ENCODE results near the gene TAF1D.

TAF1D gene

DNA sequence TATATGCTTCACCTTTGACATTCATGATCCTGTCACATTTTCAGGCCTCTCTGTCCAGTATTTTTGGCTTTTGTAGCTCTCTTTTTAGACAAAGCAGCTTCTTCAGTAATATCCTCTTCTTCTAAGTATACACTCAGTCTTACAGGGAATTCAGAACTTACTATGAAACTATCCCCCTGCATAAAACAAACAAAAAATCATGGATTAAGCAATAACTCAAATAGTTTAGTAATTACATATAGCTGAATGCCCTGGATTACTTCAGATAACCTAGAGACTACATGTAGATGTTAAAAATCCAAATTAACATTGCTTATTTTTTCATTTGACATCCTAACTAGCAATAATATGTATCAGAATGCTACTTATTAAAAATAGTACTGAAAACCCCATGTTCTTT is 5.2 kb downstream of the TAF1D start:
- H3K27ac ChIP-seq (replicated peaks; ENCODE audit: low read length): no peak overlapping the region

DNA sequence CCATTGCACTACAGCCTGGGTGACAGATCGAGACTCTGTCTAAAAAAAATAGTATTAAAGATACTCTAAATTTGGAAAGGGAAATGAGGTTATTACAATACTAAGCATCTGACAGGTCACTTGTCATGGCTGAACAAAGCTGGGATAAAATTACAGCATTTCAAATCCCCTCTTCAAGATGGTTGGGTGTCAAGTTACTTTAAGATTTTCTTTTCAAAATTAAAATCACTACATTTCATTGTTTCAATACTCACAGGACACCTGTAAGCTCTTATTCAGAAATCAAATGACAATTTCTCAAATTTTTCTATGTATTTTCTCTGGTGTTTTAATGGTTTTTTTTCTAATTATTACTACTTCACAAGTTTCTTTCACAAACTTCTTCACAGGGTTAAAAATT is 5.7 kb downstream of the TAF1D start:
- H2BK120ac ChIP-seq (ENCODE audit: low read depth, low read length): no peak overlapping the region
- no peak overlapping the region for H2AK5ac ChIP-seq (ENCODE audit: low read depth, low read length)
- H3K79me1 ChIP-seq (ENCODE audit: low read depth, low read length): no peaks in the 10 kb centered on the region
- no peaks in the 10 kb centered on the region for H3K9me3 ChIP-seq (replicated peaks in 1 of 2; ENCODE audit: control insufficient read depth in 2 of 2, insufficient read depth in 1 of 2, low read depth in 1 of 2, low read length in 2 of 2)
- no peak overlapping the region for H3K4me2 ChIP-seq (ENCODE audit: insufficient read depth, low read length, poor library complexity, severe bottlenecking)
- H3K14ac ChIP-seq (ENCODE audit: low read length): no peak overlapping the region
- H3K27ac ChIP-seq (replicated peaks; ENCODE audit: low read length): no peak overlapping the region
- no peak overlapping the region for H3K18ac ChIP-seq (ENCODE audit: low read length)
- no CpG with 5 or more reads among the region's 1 CpG for WGBS, 2 donors (ENCODE audit: extremely low coverage in 2 of 2, insufficient read length in 2 of 2, insufficient replicate concordance in 1 of 2)
- no peak overlapping the region for H2BK15ac ChIP-seq (ENCODE audit: low read length)
- no peak overlapping the region for H2BK5ac ChIP-seq (ENCODE audit: low read length)
- H2BK12ac ChIP-seq (ENCODE audit: low read length): no peak overlapping the region
- no peak overlapping the region for H4K91ac ChIP-seq (ENCODE audit: low read depth, low read length, poor library complexity)
- H3K27me3 ChIP-seq (ENCODE audit: control insufficient read depth in 3 of 3, insufficient read depth in 3 of 3, low read depth in 1 of 3, low read length in 3 of 3): no peaks in the 10 kb centered on the region
- H3K4ac ChIP-seq (ENCODE audit: low read length): no peak overlapping the region
- H3K4me1 ChIP-seq (ENCODE audit: control insufficient read depth in 2 of 2, insufficient read depth in 1 of 2, low read depth in 1 of 2, low read length in 2 of 2): peaks cover 3 to 18% of the 10 kb centered on the region in 2 donors
- H3K9ac ChIP-seq (ENCODE audit: low read depth, low read length, poor library complexity): no peak overlapping the region
- H2AFZ ChIP-seq (ENCODE audit: low read length): no peak overlapping the region
- H3K4me3 ChIP-seq (ENCODE audit: low read length in 2 of 2): no peak overlapping the region
- peaks cover 19 to 96% of the 10 kb centered on the region in 2 donors for H3K36me3 ChIP-seq (replicated peaks in 1 of 2; ENCODE audit: control insufficient read depth in 2 of 2, insufficient read depth in 2 of 2, low read length in 2 of 2)
- H3K23ac ChIP-seq (ENCODE audit: low read depth, low read length, poor library complexity): no peak overlapping the region
- no peak for DNase-seq (ENCODE audit: low spot score)
- no peak overlapping the region for H4K8ac ChIP-seq (ENCODE audit: low read depth, low read length)

More for the DNA sequence above, 5.2 kb downstream of the TAF1D start:
- Histone ChIP-seq H3K4ac (ENCODE audit: low read length) (no peak overlapping the region), H2AFZ (ENCODE audit: low read length) (no peak overlapping the region), H3K79me1 (ENCODE audit: low read depth, low read length) (no peaks in the 10 kb centered on the region), H3K18ac (ENCODE audit: low read length) (no peak overlapping the region), H2BK12ac (ENCODE audit: low read length) (no peak overlapping the region), H2BK5ac (ENCODE audit: low read length) (no peak overlapping the region), H2AK5ac (ENCODE audit: low read depth, low read length) (no peak overlapping the region), H2BK120ac (ENCODE audit: low read depth, low read length) (no peak overlapping the region), H3K27me3 (ENCODE audit: control insufficient read depth in 3 of 3, insufficient read depth in 3 of 3, low read depth in 1 of 3, low read length in 3 of 3) (no peaks in the 10 kb centered on the region), H4K8ac (ENCODE audit: low read depth, low read length) (no peak overlapping the region), H2BK15ac (ENCODE audit: low read length) (no peak overlapping the region), H3K4me2 (ENCODE audit: insufficient read depth, low read length, poor library complexity, severe bottlenecking) (no peak overlapping the region), H3K9ac (ENCODE audit: low read depth, low read length, poor library complexity) (no peak overlapping the region), H4K91ac (ENCODE audit: low read depth, low read length, poor library complexity) (no peak overlapping the region), H3K36me3 (replicated peaks in 1 of 2; ENCODE audit: control insufficient read depth in 2 of 2, insufficient read depth in 2 of 2, low read length in 2 of 2) (peaks cover 18 to 91% of the 10 kb centered on the region in 2 donors), H3K4me3 (ENCODE audit: low read length in 2 of 2) (no peak overlapping the region), H3K23ac (ENCODE audit: low read depth, low read length, poor library complexity) (no peak overlapping the region), H3K9me3 (replicated peaks in 1 of 2; ENCODE audit: control insufficient read depth in 2 of 2, insufficient read depth in 1 of 2, low read depth in 1 of 2, low read length in 2 of 2) (no peaks in the 10 kb centered on the region), H3K14ac (ENCODE audit: low read length) (no peak overlapping the region), H3K4me1 (ENCODE audit: control insufficient read depth in 2 of 2, insufficient read depth in 1 of 2, low read depth in 1 of 2, low read length in 2 of 2) (peaks cover 3 to 18% of the 10 kb centered on the region in 2 donors)
- DNase-seq (ENCODE audit: low spot score): no peak

DNA sequence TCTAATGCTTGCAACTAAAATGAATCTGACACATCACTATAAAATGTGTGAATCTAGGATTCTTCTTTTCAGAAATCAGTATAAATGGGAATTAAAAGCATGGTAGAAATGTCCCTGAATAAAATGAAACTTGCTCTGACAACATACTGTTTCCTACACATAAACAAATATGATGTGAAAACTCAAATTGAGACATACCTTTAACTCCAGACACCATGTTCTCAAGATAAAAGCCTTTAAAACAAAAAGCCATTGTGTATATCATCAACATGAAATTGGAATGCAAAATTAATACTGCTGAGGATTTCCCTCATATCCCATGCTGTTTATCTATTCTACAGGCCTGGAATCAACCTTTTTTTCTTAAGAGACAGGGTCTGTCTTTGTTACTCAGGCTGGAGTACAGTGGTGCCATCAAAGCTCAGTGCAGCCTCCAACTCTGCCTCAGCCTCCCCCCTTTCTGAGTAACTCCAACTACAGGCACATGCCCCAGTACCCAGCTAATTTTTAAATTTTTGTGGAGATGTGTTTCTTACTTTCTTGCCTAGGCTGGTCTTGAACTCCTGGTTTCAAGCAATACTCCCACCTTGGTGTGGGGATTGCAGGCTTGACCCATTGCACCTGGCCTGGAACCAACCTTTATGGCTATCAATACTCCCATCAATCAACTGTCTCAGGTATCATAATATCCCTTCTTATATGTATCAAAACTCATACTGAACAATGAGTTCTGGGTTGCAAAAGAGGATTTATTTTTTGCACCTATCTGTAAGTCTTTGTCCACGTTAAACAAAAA is 6.7 kb downstream of the TAF1D start:
- Histone ChIP-seq H3K27ac (replicated peaks; ENCODE audit: low read length) (no peak overlapping the region), H2AFZ (ENCODE audit: low read length) (no peak overlapping the region), H3K4ac (ENCODE audit: low read length) (no peak overlapping the region), H3K27me3 (ENCODE audit: control insufficient read depth in 3 of 3, insufficient read depth in 3 of 3, low read depth in 1 of 3, low read length in 3 of 3) (no peaks in the 10 kb centered on the region), H2BK12ac (ENCODE audit: low read length) (no peak overlapping the region), H3K9me3 (replicated peaks in 1 of 2; ENCODE audit: control insufficient read depth in 2 of 2, insufficient read depth in 1 of 2, low read depth in 1 of 2, low read length in 2 of 2) (no peaks in the 10 kb centered on the region), H3K14ac (ENCODE audit: low read length) (no peak overlapping the region), H3K18ac (ENCODE audit: low read length) (no peak overlapping the region), H2AK5ac (ENCODE audit: low read depth, low read length) (no peak overlapping the region), H3K4me1 (ENCODE audit: control insufficient read depth in 2 of 2, insufficient read depth in 1 of 2, low read depth in 1 of 2, low read length in 2 of 2) (peaks cover 3 to 18% of the 10 kb centered on the region in 2 donors), H2BK5ac (ENCODE audit: low read length) (no peak overlapping the region), H3K4me2 (ENCODE audit: insufficient read depth, low read length, poor library complexity, severe bottlenecking) (no peak overlapping the region), H3K36me3 (replicated peaks in 1 of 2; ENCODE audit: control insufficient read depth in 2 of 2, insufficient read depth in 2 of 2, low read length in 2 of 2) (peaks cover 22 to 100% of the 10 kb centered on the region in 2 donors), H3K4me3 (ENCODE audit: low read length in 2 of 2) (no peak overlapping the region), H2BK15ac (ENCODE audit: low read length) (no peak overlapping the region), H3K79me1 (ENCODE audit: low read depth, low read length) (no peaks in the 10 kb centered on the region), H3K23ac (ENCODE audit: low read depth, low read length, poor library complexity) (no peak overlapping the region), H4K8ac (ENCODE audit: low read depth, low read length) (no peak overlapping the region), H2BK120ac (ENCODE audit: low read depth, low read length) (no peak overlapping the region), H3K9ac (ENCODE audit: low read depth, low read length, poor library complexity) (no peak overlapping the region), H4K91ac (ENCODE audit: low read depth, low read length, poor library complexity) (no peak overlapping the region)
- no CpG with 5 or more reads among the region's 1 CpG for WGBS, 2 donors (ENCODE audit: extremely low coverage in 2 of 2, insufficient read length in 2 of 2, insufficient replicate concordance in 1 of 2)
- DNase-seq (ENCODE audit: low spot score): no peak

DNA sequence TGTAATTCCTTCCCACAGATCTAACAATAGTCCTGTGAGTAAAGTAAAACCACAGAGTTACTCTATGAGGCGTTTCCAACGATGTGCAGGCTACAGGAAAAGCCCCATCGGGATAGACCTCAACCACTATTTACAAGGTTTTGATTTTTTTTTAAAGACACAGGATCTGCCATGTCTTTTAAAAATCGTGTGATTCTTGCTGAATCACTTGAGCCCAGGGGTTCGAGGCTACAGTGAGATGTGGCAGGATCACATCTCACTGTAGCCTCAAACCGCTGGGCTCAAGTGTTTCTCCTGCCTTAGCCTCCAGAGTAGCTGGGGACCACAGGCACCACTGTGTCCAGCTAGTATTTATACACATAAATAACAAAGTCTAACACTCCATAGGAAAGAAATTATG is 7.8 kb downstream of the TAF1D start:
- no CpG with 5 or more reads among the region's 6 CpGs for WGBS, 2 donors (ENCODE audit: extremely low coverage in 2 of 2, insufficient read length in 2 of 2, insufficient replicate concordance in 1 of 2)

More for the DNA sequence above, 7.8 kb downstream of the TAF1D start:
- Histone ChIP-seq H2BK120ac (ENCODE audit: low read depth, low read length) (no peak overlapping the region), H4K91ac (ENCODE audit: low read depth, low read length, poor library complexity) (no peak overlapping the region), H2BK15ac (ENCODE audit: low read length) (no peak overlapping the region), H3K4me1 (ENCODE audit: control insufficient read depth in 2 of 2, insufficient read depth in 1 of 2, low read depth in 1 of 2, low read length in 2 of 2) (peaks cover 0 to 7% of the 10 kb centered on the region in 2 donors), H3K36me3 (replicated peaks in 1 of 2; ENCODE audit: control insufficient read depth in 2 of 2, insufficient read depth in 2 of 2, low read length in 2 of 2) (peaks cover 21 to 100% of the 10 kb centered on the region in 2 donors), H2AK5ac (ENCODE audit: low read depth, low read length) (no peak overlapping the region), H2BK12ac (ENCODE audit: low read length) (no peak overlapping the region), H3K14ac (ENCODE audit: low read length) (no peak overlapping the region), H3K27me3 (ENCODE audit: control insufficient read depth in 3 of 3, insufficient read depth in 3 of 3, low read depth in 1 of 3, low read length in 3 of 3) (no peaks in the 10 kb centered on the region), H3K4me2 (ENCODE audit: insufficient read depth, low read length, poor library complexity, severe bottlenecking) (no peak overlapping the region), H2AFZ (ENCODE audit: low read length) (no peak overlapping the region), H3K18ac (ENCODE audit: low read length) (no peak overlapping the region), H3K9ac (ENCODE audit: low read depth, low read length, poor library complexity) (no peak overlapping the region), H3K27ac (replicated peaks; ENCODE audit: low read length) (no peak overlapping the region), H3K79me1 (ENCODE audit: low read depth, low read length) (no peaks in the 10 kb centered on the region), H2BK5ac (ENCODE audit: low read length) (no peak overlapping the region), H3K23ac (ENCODE audit: low read depth, low read length, poor library complexity) (no peak overlapping the region), H4K8ac (ENCODE audit: low read depth, low read length) (no peak overlapping the region), H3K4ac (ENCODE audit: low read length) (no peak overlapping the region), H3K4me3 (ENCODE audit: low read length in 2 of 2) (no peak overlapping the region), H3K9me3 (replicated peaks in 1 of 2; ENCODE audit: control insufficient read depth in 2 of 2, insufficient read depth in 1 of 2, low read depth in 1 of 2, low read length in 2 of 2) (no peaks in the 10 kb centered on the region)
- no peak for DNase-seq (ENCODE audit: low spot score)

All from neuronal stem cell (in vitro differentiated cells).